ENCODE measurements around the gene INPP1. TPM values are rescaled to one million over a fixed set of nuclear protein-coding genes. Genes with fewer than 3 reads are reported as not detected.
"Not testable (repeated sequence)": the region's sequence is repeated elsewhere in the genome, so short reads cannot be mapped to it uniquely, and the experiment has no call there.

INPP1 gene
- total RNA-seq, 1 donor from 2014 or later = 20.4 TPM

GRCh38 chr2:190354003-190354690 is 10.8 kb downstream of the INPP1 start:
- Histone ChIP-seq H3K4me1 (peaks cover 67% of the 10 kb centered on the region), H3K27ac (peak overlapping the region; percentile 82), H3K27me3 (no peaks in the 10 kb centered on the region), H3K36me3 (no peaks in the 10 kb centered on the region), H3K9me3 (no peaks in the 10 kb centered on the region), H3K4me3 (no peak overlapping the region)
- DNase-seq (ENCODE audit: extremely low spot score in 2 of 2) = no peak
- intact Hi-C loops (cut with DNase I) = no loop called here
- TF ChIP-seq POLR2A (IDR thresholded peaks at IDR 0.05) (no peak), POLR2AphosphoS5 (IDR thresholded peaks at IDR 0.05; ENCODE audit: insufficient read depth in 1 of 2, low read depth in 1 of 2) (no peak), CTCF (IDR thresholded peaks at IDR 0.05) (no peak)

GRCh38 chr2:190355968-190356644 is 12.7 kb downstream of the INPP1 start:
- no peak overlapping the region for H3K4me3 ChIP-seq
- no peak for DNase-seq (ENCODE audit: extremely low spot score in 2 of 2)
- H3K27ac ChIP-seq = peak overlapping the region; percentile 22
- H3K4me1 ChIP-seq = peaks cover 84% of the 10 kb centered on the region
- H3K36me3 ChIP-seq = no peaks in the 10 kb centered on the region
- H3K27me3 ChIP-seq = no peaks in the 10 kb centered on the region
- no peak for TF ChIP-seq POLR2A (IDR thresholded peaks at IDR 0.05)
- no peak for TF ChIP-seq CTCF (IDR thresholded peaks at IDR 0.05)
- TF ChIP-seq POLR2AphosphoS5 (IDR thresholded peaks at IDR 0.05; ENCODE audit: insufficient read depth in 1 of 2, low read depth in 1 of 2) = no peak
- H3K9me3 ChIP-seq = no peaks in the 10 kb centered on the region
- intact Hi-C loops (cut with DNase I) = no loop called here

DNA sequence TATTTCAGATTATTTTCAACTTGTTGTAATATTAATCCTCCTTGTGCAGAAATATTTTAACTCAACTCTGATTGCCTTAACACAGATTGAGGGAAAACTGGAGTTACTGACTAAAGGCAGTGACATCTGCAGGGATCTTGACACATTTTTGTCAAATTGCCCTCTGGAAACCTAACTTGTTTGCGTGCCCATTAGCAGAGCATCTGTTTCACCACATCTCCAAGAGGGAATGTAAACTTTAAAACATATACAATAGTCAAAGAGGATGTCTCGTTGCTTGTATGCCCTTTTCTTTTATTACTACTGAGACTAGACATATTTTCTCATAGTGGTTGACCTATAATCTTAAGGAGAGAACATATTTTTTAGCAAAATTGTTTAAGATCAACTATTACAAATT is 14.2 kb downstream of the INPP1 start:
- no peak for DNase-seq (ENCODE audit: extremely low spot score in 2 of 2)
- TF ChIP-seq POLR2AphosphoS5 (IDR thresholded peaks at IDR 0.05; ENCODE audit: insufficient read depth in 1 of 2, low read depth in 1 of 2) (no peak), CTCF (IDR thresholded peaks at IDR 0.05) (no peak), POLR2A (IDR thresholded peaks at IDR 0.05) (no peak)
- Histone ChIP-seq H3K4me1 (peaks cover 78% of the 10 kb centered on the region), H3K36me3 (no peaks in the 10 kb centered on the region), H3K9me3 (no peaks in the 10 kb centered on the region), H3K27ac (no peak overlapping the region), H3K27me3 (no peaks in the 10 kb centered on the region), H3K4me3 (no peak overlapping the region)
- intact Hi-C loops (cut with DNase I) = no loop called here

DNA sequence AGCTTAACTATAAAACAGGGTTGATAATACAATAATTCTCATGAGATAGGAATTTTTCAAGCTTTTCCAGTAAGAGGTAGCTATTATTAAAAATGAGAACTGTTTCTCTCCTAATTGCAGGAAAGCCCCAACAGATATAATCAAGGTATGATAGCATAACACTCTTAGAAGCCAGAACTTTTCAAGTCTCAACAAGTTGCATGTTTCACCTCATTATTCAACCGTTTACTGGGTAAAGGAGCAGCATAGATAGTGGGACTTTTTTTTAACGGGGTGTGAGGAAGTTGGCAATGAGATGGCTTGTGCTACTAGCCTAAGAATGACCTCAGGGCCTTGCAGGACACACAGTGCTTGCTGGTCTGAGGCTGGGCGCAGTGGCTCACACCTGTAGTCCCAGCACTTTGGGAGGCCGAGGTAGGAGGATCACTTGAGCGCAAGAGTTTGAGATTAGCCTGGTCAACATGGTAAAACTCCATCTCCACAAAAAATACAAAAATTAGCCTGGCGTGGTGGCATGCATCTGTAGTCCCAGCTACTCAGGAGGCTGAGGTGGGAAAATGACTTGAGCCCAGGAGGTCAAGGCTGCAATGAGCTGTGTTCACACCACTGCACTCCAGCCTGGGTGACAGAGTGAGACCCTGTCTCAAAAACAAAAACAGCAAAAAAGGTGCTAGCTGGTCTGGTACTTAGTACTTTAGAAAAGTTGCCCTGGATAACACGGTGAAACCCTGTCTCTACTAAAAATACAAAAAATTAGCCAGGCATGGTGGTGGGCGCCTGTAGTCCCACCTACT is 15.5 kb downstream of the INPP1 start:
- peak in 1 of 2 donors; percentile 51 for TF ChIP-seq POLR2AphosphoS5 (IDR thresholded peaks at IDR 0.05; ENCODE audit: insufficient read depth in 1 of 2, low read depth in 1 of 2)
- H3K9me3 ChIP-seq; H3K4me3 ChIP-seq; intact Hi-C loops (cut with DNase I); DNase-seq (ENCODE audit: extremely low spot score in 2 of 2); H3K27me3 ChIP-seq; H3K36me3 ChIP-seq: not testable (repeated sequence)
- H3K4me1 ChIP-seq = peaks cover 65% of the 10 kb centered on the region
- H3K27ac ChIP-seq = peak overlapping the region; percentile 58

GRCh38 chr2:190360561-190360960 is 17.2 kb downstream of the INPP1 start:
- Histone ChIP-seq H3K4me3 (peak overlapping the region in 1 of 2 donors; percentile 25), H3K9me3 (no peaks in the 10 kb centered on the region), H3K27me3 (no peaks in the 10 kb centered on the region), H3K27ac (peak overlapping the region; percentile 58), H3K36me3 (peaks cover 0 to 11% of the 10 kb centered on the region in 2 donors), H3K4me1 (peaks cover 48% of the 10 kb centered on the region)
- DNase-seq (ENCODE audit: extremely low spot score in 2 of 2) = no peak
- intact Hi-C loops (cut with DNase I) = no loop called here
- no peak for TF ChIP-seq POLR2AphosphoS5 (IDR thresholded peaks at IDR 0.05; ENCODE audit: insufficient read depth in 1 of 2, low read depth in 1 of 2)
- no peak for TF ChIP-seq POLR2A (IDR thresholded peaks at IDR 0.05)
- no peak for TF ChIP-seq CTCF (IDR thresholded peaks at IDR 0.05)
